SK-N-MC (cell line): ENCODE results near the gene NXF1.

Experiments used
- EZH2 ChIP-seq: fragments of 200-600 bp; sonication (generic); IDR thresholded peaks from one replicate; pipeline ENCODE4 v1.6.1; 2017; ENCODE audit warnings: antibody characterized with exemption
- FOXP2 ChIP-seq: optimal IDR thresholded peaks from 2 replicates; pipeline ENCODE3; 2011; ENCODE audit warnings: mild to moderate bottlenecking, moderate library complexity; ENCODE audit not compliant: insufficient read depth; ENCODE audit errors: extremely low read length, control extremely low read depth
- POLR2AphosphoS5 ChIP-seq: IDR thresholded peaks from 2 replicates; pipeline ENCODE4 v1.6.1; 2012; ENCODE audit warnings: mild to moderate bottlenecking, low read depth, low read length, borderline replicate concordance

DNA sequence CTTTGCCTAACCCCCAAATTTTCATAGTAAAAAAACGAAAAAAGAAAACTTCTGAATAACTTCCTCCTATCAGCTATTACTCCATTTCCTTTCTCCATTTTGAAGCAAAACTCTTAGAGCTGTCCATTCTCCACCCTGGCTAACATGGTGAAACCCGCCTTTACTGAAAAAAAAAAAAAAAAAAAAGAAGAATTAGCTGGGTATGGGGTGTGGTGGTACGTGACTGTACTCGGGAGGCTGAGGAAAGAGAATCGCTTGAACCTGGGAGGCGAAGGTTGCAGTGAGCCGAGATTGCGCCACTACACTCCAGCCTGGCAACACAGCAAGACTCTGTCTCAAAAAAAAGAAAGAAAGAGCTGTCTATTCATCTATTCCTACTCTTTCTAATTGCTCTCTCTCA, 11.3 kb upstream of the NXF1 start:
- no peak for TF ChIP-seq POLR2AphosphoS5
- TF ChIP-seq EZH2, result no peak
- TF ChIP-seq FOXP2, result no peak
